IPS DF 4.7 (cell line): ENCODE measurements around the gene WRAP73.

Source experiments
- DNase-seq: peaks from one replicate; pipeline ENCODE4 v3.0.0-alpha.2; 2013; ENCODE audit warnings: low spot score; ENCODE audit errors: extremely low read depth

The WRAP73 gene

GRCh38 chr1:3649342-3650247, at the start of gene WRAP73:
TSS of gene WRAP73 (minus strand) at chr1:3650103. CDS start at chr1:3649999, 104 bp downstream.
- peak; percentile 66 for DNase-seq

GRCh38 chr1:3699596-3699995, 49.7 kb upstream of the WRAP73 start:
- DNase-seq: no peak

GRCh38 chr1:3698660-3699408, 48.9 kb upstream of the WRAP73 start:
- no peak for DNase-seq

- DNase-seq: no peak
These were observed 47.9 kb upstream of the WRAP73 start for GRCh38 chr1:3697810-3698209.

GRCh38 chr1:3697104-3697503, 47.2 kb upstream of the WRAP73 start:
- DNase-seq: no peak

- no peak for DNase-seq
These were observed 46.8 kb upstream of the WRAP73 start for GRCh38 chr1:3696689-3697088.

GRCh38 chr1:3695326-3696217, 45.7 kb upstream of the WRAP73 start:
- no peak for DNase-seq

- no peak for DNase-seq
These were observed 43.4 kb upstream of the WRAP73 start for GRCh38 chr1:3693321-3693720.

GRCh38 chr1:3692598-3692997, 42.7 kb upstream of the WRAP73 start:
- no peak for DNase-seq

GRCh38 chr1:3691421-3692204, 41.7 kb upstream of the WRAP73 start:
- DNase-seq: no peak

- DNase-seq: no peak
These were observed 40.6 kb upstream of the WRAP73 start for GRCh38 chr1:3690282-3691065.

GRCh38 chr1:3689138-3689750, 39.3 kb upstream of the WRAP73 start:
- no peak for DNase-seq

- no peak for DNase-seq
These were observed 38.6 kb upstream of the WRAP73 start for GRCh38 chr1:3688356-3689137.

GRCh38 chr1:3687504-3687903, 37.6 kb upstream of the WRAP73 start:
- no peak for DNase-seq

- no peak for DNase-seq
These were observed 36.0 kb upstream of the WRAP73 start for GRCh38 chr1:3685906-3686305.

- DNase-seq: no peak
These were observed 35.3 kb upstream of the WRAP73 start for GRCh38 chr1:3685222-3685621.

- no peak for DNase-seq
These were observed 34.1 kb upstream of the WRAP73 start for GRCh38 chr1:3683992-3684391.

- DNase-seq: no peak
These were observed 33.3 kb upstream of the WRAP73 start for GRCh38 chr1:3683197-3683596.
